ENCODE measurements around the gene PCSK4.
"Not testable (repeated sequence)": the region's sequence is repeated elsewhere in the genome, so short reads cannot be mapped to it uniquely, and the experiment has no call there.

Gene PCSK4

GRCh38 chr19:1503925-1504773 is 14.0 kb upstream of the PCSK4 start:
- no peak for DNase-seq (ENCODE audit: low read depth)
- TF ChIP-seq CTCF (IDR thresholded peaks at IDR 0.05; ENCODE audit: control insufficient read depth, insufficient read depth, low read depth, low read length, missing control alignments): no peak
- H3K4me3 ChIP-seq (ENCODE audit: control insufficient read depth, low read depth, low read length): no peak overlapping the region

- TF ChIP-seq CTCF (IDR thresholded peaks at IDR 0.05; ENCODE audit: control insufficient read depth, insufficient read depth, low read depth, low read length, missing control alignments): peak; percentile 65
- no peak overlapping the region; the same call in 1 of the 2 replicates for H3K4me3 ChIP-seq (ENCODE audit: control insufficient read depth, low read depth, low read length)
- no peak for DNase-seq (ENCODE audit: low read depth)
These were observed 13.2 kb upstream of the PCSK4 start for GRCh38 chr19:1503089-1503924.

GRCh38 chr19:1502433-1503088 is 12.4 kb upstream of the PCSK4 start:
- DNase-seq (ENCODE audit: low read depth): no peak
- TF ChIP-seq CTCF (IDR thresholded peaks at IDR 0.05; ENCODE audit: control insufficient read depth, insufficient read depth, low read depth, low read length, missing control alignments): no peak
- H3K4me3 ChIP-seq (ENCODE audit: control insufficient read depth, low read depth, low read length): no peak overlapping the region

GRCh38 chr19:1501200-1501595 is 11.0 kb upstream of the PCSK4 start:
- no peak for TF ChIP-seq CTCF (IDR thresholded peaks at IDR 0.05; ENCODE audit: control insufficient read depth, insufficient read depth, low read depth, low read length, missing control alignments)
- no peak for DNase-seq (ENCODE audit: low read depth)
- no peak overlapping the region for H3K4me3 ChIP-seq (ENCODE audit: control insufficient read depth, low read depth, low read length)

- H3K4me3 ChIP-seq (ENCODE audit: control insufficient read depth, low read depth, low read length); DNase-seq (ENCODE audit: low read depth): not testable (repeated sequence)
These were observed 9.1 kb upstream of the PCSK4 start for GRCh38 chr19:1499231-1499630.

- no peak for TF ChIP-seq CTCF (IDR thresholded peaks at IDR 0.05; ENCODE audit: control insufficient read depth, insufficient read depth, low read depth, low read length, missing control alignments)
- no peak overlapping the region for H3K4me3 ChIP-seq (ENCODE audit: control insufficient read depth, low read depth, low read length)
- DNase-seq (ENCODE audit: low read depth): no peak
These were observed 7.6 kb upstream of the PCSK4 start for GRCh38 chr19:1497578-1498235.

Measured in AG09309 (cell line).